Testis (tissue), 2 donors: ENCODE data around the gene KRTAP10-5.
"Not testable (repeated sequence)": the region's sequence is repeated elsewhere in the genome, so short reads cannot be mapped to it uniquely, and the experiment has no call there.

Experiments
- POLR2A ChIP-seq: fragments of 450-650 bp; IDR thresholded peaks from one replicate; pipeline ENCODE4 v1.6.1; 2017; ENCODE audit warnings: antibody characterized with exemption, mild to moderate bottlenecking, moderate library complexity
- TF ChIP-seq, protein P1 (sequence below), 3 experiments: fragments of 450-650 bp in 2 of 3; fragments of 200-600 bp in 1 of 3; sonication (generic) in 1 of 3; IDR thresholded peaks; one replicate each; pipeline ENCODE4 v1.5.1; 2016 to 2019; ENCODE audit warnings: antibody characterized with exemption in 3 of 3, mild to moderate bottlenecking in 2 of 3, moderate library complexity in 1 of 3

- TF ChIP-seq, protein P1, sequence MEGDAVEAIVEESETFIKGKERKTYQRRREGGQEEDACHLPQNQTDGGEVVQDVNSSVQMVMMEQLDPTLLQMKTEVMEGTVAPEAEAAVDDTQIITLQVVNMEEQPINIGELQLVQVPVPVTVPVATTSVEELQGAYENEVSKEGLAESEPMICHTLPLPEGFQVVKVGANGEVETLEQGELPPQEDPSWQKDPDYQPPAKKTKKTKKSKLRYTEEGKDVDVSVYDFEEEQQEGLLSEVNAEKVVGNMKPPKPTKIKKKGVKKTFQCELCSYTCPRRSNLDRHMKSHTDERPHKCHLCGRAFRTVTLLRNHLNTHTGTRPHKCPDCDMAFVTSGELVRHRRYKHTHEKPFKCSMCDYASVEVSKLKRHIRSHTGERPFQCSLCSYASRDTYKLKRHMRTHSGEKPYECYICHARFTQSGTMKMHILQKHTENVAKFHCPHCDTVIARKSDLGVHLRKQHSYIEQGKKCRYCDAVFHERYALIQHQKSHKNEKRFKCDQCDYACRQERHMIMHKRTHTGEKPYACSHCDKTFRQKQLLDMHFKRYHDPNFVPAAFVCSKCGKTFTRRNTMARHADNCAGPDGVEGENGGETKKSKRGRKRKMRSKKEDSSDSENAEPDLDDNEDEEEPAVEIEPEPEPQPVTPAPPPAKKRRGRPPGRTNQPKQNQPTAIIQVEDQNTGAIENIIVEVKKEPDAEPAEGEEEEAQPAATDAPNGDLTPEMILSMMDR (IDR thresholded peaks at IDR 0.05), result not testable (repeated sequence)
- not testable (repeated sequence) for TF ChIP-seq POLR2A
These were observed 19.9 kb upstream of the KRTAP10-5 start, which contains the start of gene KRTAP10-7 for GRCh38 chr21:44600118-44600978.
